Activated CD8-positive, alpha-beta T cell treated with anti-CD3 and anti-CD28 coated beads for 36 hours (primary cell): ENCODE data around the gene TCOF1. TPM values are rescaled to one million over a fixed set of nuclear protein-coding genes. Genes with fewer than 3 reads are reported as not detected.

ENCODE experiments used
- ATAC-seq: fragments of 200-7000 bp; cut with Tn5 transposase; one replicate; pipeline ENCODE4 v1.10.0; 2021; ENCODE audit warnings: mild to moderate bottlenecking, moderate library complexity
- CTCF ChIA-PET: fragments of 350-600 bp; sonication (Branson Sonifier 250); formaldehyde crosslinking; loops from one replicate; lab custom pipeline; 2021; ENCODE audit warnings: antibody characterized with exemption; lab: Charles Lee
- POLR2A ChIA-PET: fragments of 350-600 bp; sonication (Branson Sonifier 250); formaldehyde crosslinking; loops from one replicate; lab custom pipeline; 2021; ENCODE audit warnings: antibody characterized with exemption; lab: Charles Lee
- DNase-seq: peaks from one replicate; pipeline ENCODE4 v3.0.0-alpha.2; 2020
- H3K27ac Mint-ChIP-seq: one replicate; pipeline ENCODE4 v1.8.0; 2021; ENCODE audit warnings: mild to moderate bottlenecking, mixed read lengths
- H3K27me3 Mint-ChIP-seq: one replicate; pipeline ENCODE4 v1.8.0; 2021; ENCODE audit warnings: mixed read lengths
- H3K36me3 Mint-ChIP-seq: one replicate; pipeline ENCODE4 v1.8.0; 2021; ENCODE audit warnings: low read depth, mixed read lengths
- H3K4me1 Mint-ChIP-seq: one replicate; pipeline ENCODE4 v1.8.0; 2021; ENCODE audit warnings: low read depth, mixed read lengths
- H3K4me3 Mint-ChIP-seq: one replicate; pipeline ENCODE4 v1.8.0; 2021; ENCODE audit warnings: mild to moderate bottlenecking, moderate library complexity, mixed read lengths
- H3K9me3 Mint-ChIP-seq: one replicate; pipeline ENCODE4 v1.8.0; 2021; ENCODE audit warnings: mixed read lengths
- intact Hi-C: fragments of 100-400 bp; cut with micrococcal nuclease; formaldehyde crosslinking; loops from one replicate; pipeline ENCODE4 v1.10.0; 2022
- total RNA-seq, 2 experiments: library from RNA; stranded (reverse); gene quantifications; one replicate each; pipeline ENCODE4 v1.2.3, GENCODE V29; 2021
- TF ChIP-seq, protein P1 (sequence below): fragments of 200-600 bp; IDR thresholded peaks from one replicate; pipeline ENCODE4 v1.8.0; 2022; ENCODE audit warnings: antibody characterized with exemption, mild to moderate bottlenecking

The TCOF1 gene
- total RNA-seq, 2 experiments from 2014 or later: 114 to 117 TPM

DNA sequence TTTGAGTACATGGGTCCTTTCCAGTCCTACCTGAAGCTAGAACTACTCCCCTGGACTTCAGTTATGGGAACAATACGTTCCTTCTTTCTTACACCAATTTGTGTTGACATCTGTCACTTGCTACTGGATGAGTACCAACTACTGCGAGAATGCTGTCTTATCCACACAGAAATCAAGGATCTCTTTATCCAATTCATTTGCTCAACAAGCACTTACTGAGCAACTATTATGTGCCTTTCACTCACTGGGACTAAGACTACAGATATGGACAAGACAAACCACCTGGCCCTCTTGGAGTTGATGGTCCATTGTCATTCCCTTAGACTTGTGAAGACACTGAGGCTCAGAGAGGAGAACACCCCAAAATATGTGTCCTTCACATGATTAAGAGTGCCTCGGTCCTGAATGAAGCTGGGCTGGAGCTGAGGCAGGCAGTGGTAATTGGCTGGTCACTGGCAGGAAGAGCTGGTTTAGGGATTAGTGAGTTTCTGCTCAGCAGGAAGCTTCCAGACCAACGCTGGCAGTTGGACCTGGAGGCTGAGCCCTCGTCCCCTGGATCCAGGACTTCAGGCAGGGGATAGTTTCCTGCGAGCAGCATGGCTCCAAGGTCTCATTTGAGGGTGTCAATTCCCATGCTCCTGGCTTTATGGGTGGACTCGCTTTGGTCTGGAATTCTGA lies 46.3 kb upstream of the TCOF1 start:
- POLR2A ChIA-PET: no interaction called here
- TF ChIP-seq, protein P1, sequence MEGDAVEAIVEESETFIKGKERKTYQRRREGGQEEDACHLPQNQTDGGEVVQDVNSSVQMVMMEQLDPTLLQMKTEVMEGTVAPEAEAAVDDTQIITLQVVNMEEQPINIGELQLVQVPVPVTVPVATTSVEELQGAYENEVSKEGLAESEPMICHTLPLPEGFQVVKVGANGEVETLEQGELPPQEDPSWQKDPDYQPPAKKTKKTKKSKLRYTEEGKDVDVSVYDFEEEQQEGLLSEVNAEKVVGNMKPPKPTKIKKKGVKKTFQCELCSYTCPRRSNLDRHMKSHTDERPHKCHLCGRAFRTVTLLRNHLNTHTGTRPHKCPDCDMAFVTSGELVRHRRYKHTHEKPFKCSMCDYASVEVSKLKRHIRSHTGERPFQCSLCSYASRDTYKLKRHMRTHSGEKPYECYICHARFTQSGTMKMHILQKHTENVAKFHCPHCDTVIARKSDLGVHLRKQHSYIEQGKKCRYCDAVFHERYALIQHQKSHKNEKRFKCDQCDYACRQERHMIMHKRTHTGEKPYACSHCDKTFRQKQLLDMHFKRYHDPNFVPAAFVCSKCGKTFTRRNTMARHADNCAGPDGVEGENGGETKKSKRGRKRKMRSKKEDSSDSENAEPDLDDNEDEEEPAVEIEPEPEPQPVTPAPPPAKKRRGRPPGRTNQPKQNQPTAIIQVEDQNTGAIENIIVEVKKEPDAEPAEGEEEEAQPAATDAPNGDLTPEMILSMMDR: no peak
- intact Hi-C loops: no loop called here

GRCh38 chr5:150312518-150312917 lies 45.0 kb upstream of the TCOF1 start:
- POLR2A ChIA-PET: no interaction called here
- intact Hi-C loops: no loop called here
- no peak overlapping the region for H3K4me3 Mint-ChIP-seq
- no peak for ATAC-seq
- no peak overlapping the region for H3K27ac Mint-ChIP-seq
- no peak for DNase-seq
- no peaks in the 10 kb centered on the region for H3K36me3 Mint-ChIP-seq
- TF ChIP-seq, protein P1: no peak
- H3K9me3 Mint-ChIP-seq: no peaks in the 10 kb centered on the region
- CTCF ChIA-PET: no interaction called here
- no peaks in the 10 kb centered on the region for H3K27me3 Mint-ChIP-seq
- H3K4me1 Mint-ChIP-seq: no peaks in the 10 kb centered on the region

More for the DNA sequence above, 46.3 kb upstream of the TCOF1 start:
- H3K36me3 Mint-ChIP-seq: no peaks in the 10 kb centered on the region
- DNase-seq (no peak), ATAC-seq (no peak)
- H3K9me3 Mint-ChIP-seq: no peaks in the 10 kb centered on the region
- H3K27ac Mint-ChIP-seq: no peak overlapping the region
- no peak overlapping the region for H3K4me3 Mint-ChIP-seq
- CTCF ChIA-PET: no interaction called here
- H3K4me1 Mint-ChIP-seq: no peaks in the 10 kb centered on the region
- H3K27me3 Mint-ChIP-seq: no peaks in the 10 kb centered on the region

DNA sequence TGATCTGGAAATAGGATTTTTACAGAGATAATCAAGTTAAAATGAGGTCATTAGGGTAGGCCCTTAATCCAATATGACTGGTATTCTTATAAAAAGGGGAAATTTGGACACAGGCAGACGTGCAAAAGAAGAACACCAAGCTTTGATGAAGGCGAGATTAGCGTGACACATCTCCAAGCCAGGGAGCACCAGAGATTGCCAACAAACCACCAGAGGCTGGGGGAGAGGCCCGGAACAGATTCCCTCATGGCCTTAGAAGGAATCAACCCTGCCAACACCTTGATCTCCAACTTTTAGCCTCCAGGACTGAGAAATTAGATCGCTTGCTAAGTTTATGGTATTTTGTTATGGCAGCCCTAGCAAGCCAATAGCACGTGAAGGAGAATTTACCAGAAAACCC lies 44.0 kb upstream of the TCOF1 start:
- TF ChIP-seq, protein P1: no peak
- Mint-ChIP-seq H3K27me3 (no peaks in the 10 kb centered on the region), H3K4me1 (no peaks in the 10 kb centered on the region), H3K27ac (no peak overlapping the region), H3K9me3 (no peaks in the 10 kb centered on the region), H3K36me3 (no peaks in the 10 kb centered on the region), H3K4me3 (no peak overlapping the region)
- CTCF ChIA-PET: no interaction called here
- intact Hi-C loops: no loop called here
- POLR2A ChIA-PET: no interaction called here
- ATAC-seq (no peak), DNase-seq (no peak)

DNA sequence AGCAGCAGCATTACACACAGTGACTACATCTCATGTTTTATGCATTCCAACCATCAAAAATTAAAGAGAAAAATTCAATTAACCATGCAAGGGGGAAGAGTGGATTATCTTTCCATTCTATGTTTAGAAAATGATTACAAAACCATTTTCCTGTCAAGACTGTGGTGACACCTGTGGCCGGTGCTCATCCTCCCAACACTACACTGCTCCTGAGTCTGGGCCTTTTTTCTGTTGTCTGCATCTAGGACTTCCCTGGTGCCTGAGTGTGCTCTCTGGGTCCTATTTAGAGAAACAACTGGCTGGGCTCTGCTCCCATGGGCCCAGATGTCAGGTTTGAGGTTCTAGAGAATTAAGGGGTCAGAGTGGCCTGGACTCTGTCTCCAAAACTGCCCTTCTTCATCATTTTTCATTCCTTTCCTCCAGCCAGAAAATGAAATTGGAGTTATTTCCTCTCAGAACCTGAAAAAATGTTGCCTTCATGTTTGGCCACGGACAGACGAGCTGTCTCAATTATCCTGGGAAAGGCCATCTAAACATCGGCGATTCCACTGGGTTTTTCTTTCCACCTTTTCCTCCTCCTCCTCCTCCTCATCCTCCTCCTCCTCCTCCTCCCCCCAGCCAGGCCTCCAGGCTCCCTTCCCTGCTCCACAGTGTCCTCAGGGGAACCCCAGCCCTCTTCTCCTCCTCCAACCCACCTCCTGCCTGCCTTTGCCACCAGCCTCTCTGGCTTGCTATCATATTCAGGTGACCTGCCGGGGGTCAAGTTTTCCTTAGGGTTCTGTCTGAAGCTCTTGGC lies 43.4 kb upstream of the TCOF1 start:
- TF ChIP-seq, protein P1: no peak
- ChIA-PET CTCF (no interaction called here), POLR2A (no interaction called here)
- DNase-seq (no peak), ATAC-seq (no peak)
- Mint-ChIP-seq H3K36me3 (no peaks in the 10 kb centered on the region), H3K27ac (no peak overlapping the region), H3K27me3 (no peaks in the 10 kb centered on the region), H3K9me3 (no peaks in the 10 kb centered on the region), H3K4me1 (no peaks in the 10 kb centered on the region), H3K4me3 (no peak overlapping the region)
- intact Hi-C loops: no loop called here

- H3K27me3 Mint-ChIP-seq: no peaks in the 10 kb centered on the region
- no peak for DNase-seq
- CTCF ChIA-PET: interaction anchor here (0.7 kb wide), 1 partner anchor 13 kb away, joined by 3 read pairs; no protein-coding TSS in a partner anchor
- H3K9me3 Mint-ChIP-seq: no peaks in the 10 kb centered on the region
- H3K27ac Mint-ChIP-seq: no peak overlapping the region
- H3K36me3 Mint-ChIP-seq: no peaks in the 10 kb centered on the region
- no peaks in the 10 kb centered on the region for H3K4me1 Mint-ChIP-seq
- no peak for ATAC-seq
- no peak overlapping the region for H3K4me3 Mint-ChIP-seq
- intact Hi-C loops: no loop called here
- POLR2A ChIA-PET: no interaction called here
- TF ChIP-seq, protein P1: no peak
These were observed 42.3 kb upstream of the TCOF1 start for GRCh38 chr5:150315245-150315644.
